Liver (tissue), 9 donors: ENCODE measurements around the gene CYBA. TPM values are rescaled to one million over a fixed set of nuclear protein-coding genes. Genes with fewer than 3 reads are reported as not detected.

Experiments
- DNase-seq: peaks from one replicate; pipeline ENCODE4 v3.0.0-alpha.2; 2017; ENCODE audit warnings: low spot score
- H3K27ac ChIP-seq, 2 donors: one replicate each; pipeline ENCODE4 v1.7.0; 2013; ENCODE audit warnings: inconsistent platforms in 2 of 2, low read length in 2 of 2, control low read depth in 1 of 2, low read depth in 1 of 2, mild to moderate bottlenecking in 1 of 2
- H3K27me3 ChIP-seq, 4 donors: one replicate each; pipeline versions ENCODE4 v1.6.1 to v1.7.0; 2013; ENCODE audit warnings: low read length in 3 of 4, inconsistent platforms in 1 of 4, mild to moderate bottlenecking in 1 of 4, moderate library complexity in 1 of 4; ENCODE audit not compliant: control insufficient read depth in 4 of 4, insufficient read depth in 4 of 4
- H3K36me3 ChIP-seq, 4 donors: one replicate each; pipeline versions ENCODE4 v1.6.1 to v1.7.0; 2013; ENCODE audit warnings: low read length in 3 of 4, mild to moderate bottlenecking in 3 of 4, low read depth in 1 of 4, moderate library complexity in 1 of 4; ENCODE audit not compliant: control insufficient read depth in 4 of 4, insufficient read depth in 3 of 4
- H3K4me1 ChIP-seq, 4 donors: one replicate each; pipeline versions ENCODE4 v1.6.1 to v1.7.0; 2013; ENCODE audit warnings: low read length in 3 of 4, mild to moderate bottlenecking in 3 of 4, moderate library complexity in 1 of 4; ENCODE audit not compliant: control insufficient read depth in 4 of 4, insufficient read depth in 4 of 4
- H3K4me3 ChIP-seq, 3 donors: one replicate each; pipeline versions ENCODE4 v1.6.1 to v1.7.0; 2013; ENCODE audit warnings: low read length in 3 of 3, control low read depth in 1 of 3, low read depth in 1 of 3, mild to moderate bottlenecking in 1 of 3
- H3K9ac ChIP-seq, 2 donors: one replicate each; pipeline ENCODE4 v1.7.0; 2013; ENCODE audit warnings: low read length in 2 of 2, mild to moderate bottlenecking in 2 of 2, moderate library complexity in 2 of 2, control low read depth in 1 of 2, low read depth in 1 of 2
- H3K9me3 ChIP-seq, 4 donors: one replicate each; pipeline versions ENCODE4 v1.6.1 to v1.7.0; 2013; ENCODE audit warnings: low read length in 3 of 4; ENCODE audit not compliant: control insufficient read depth in 4 of 4
- EGR1 ChIP-seq, 2 donors: IDR thresholded peaks; 2 replicates each; pipeline ENCODE4 v1.6.1; 2016 to 2018; ENCODE audit warnings: antibody characterized with exemption in 2 of 2, low read depth in 2 of 2
- FOXA2 ChIP-seq: IDR thresholded peaks from 2 replicates; pipeline ENCODE4 v1.6.1; 2016; ENCODE audit warnings: antibody characterized with exemption
- GABPA ChIP-seq, 2 donors: IDR thresholded peaks in 1 of 2; conservative IDR thresholded peaks in 1 of 2; 2 replicates each; pipeline ENCODE4 v1.6.1; 2016; ENCODE audit warnings: antibody characterized with exemption in 2 of 2, mild to moderate bottlenecking in 1 of 2, moderate library complexity in 1 of 2
- HNF4A ChIP-seq, 2 donors: conservative IDR thresholded peaks; 2 replicates each; pipeline ENCODE4 v1.6.1; 2016; ENCODE audit warnings: antibody characterized with exemption in 2 of 2, mild to moderate bottlenecking in 2 of 2
- JUND ChIP-seq, 2 donors: IDR thresholded peaks; 2 replicates each; pipeline ENCODE4 v1.6.1; 2016; ENCODE audit warnings: antibody characterized with exemption in 2 of 2
- NR2F2 ChIP-seq: IDR thresholded peaks from 2 replicates; pipeline ENCODE4 v1.6.1; 2016; ENCODE audit warnings: antibody characterized with exemption
- RAD21 ChIP-seq, 2 donors: IDR thresholded peaks; 2 replicates each; pipeline ENCODE4 v1.6.1; 2016; ENCODE audit warnings: antibody characterized with exemption in 2 of 2, mild to moderate bottlenecking in 2 of 2
- RXRA ChIP-seq, 2 donors: IDR thresholded peaks; 2 replicates each; pipeline ENCODE4 v1.6.1; 2017 to 2018; ENCODE audit warnings: antibody characterized with exemption in 2 of 2, mild to moderate bottlenecking in 1 of 2
- SP1 ChIP-seq: IDR thresholded peaks from 2 replicates; pipeline ENCODE4 v1.6.1; 2018; ENCODE audit warnings: antibody characterized with exemption, mild to moderate bottlenecking
- TAF1 ChIP-seq: conservative IDR thresholded peaks from 2 replicates; pipeline ENCODE4 v1.6.1; 2016; ENCODE audit warnings: antibody characterized with exemption, mild to moderate bottlenecking
- YY1 ChIP-seq: IDR thresholded peaks from 2 replicates; pipeline ENCODE4 v1.6.1; 2016; ENCODE audit warnings: antibody characterized with exemption, mild to moderate bottlenecking
- ZBTB33 ChIP-seq: IDR thresholded peaks from 2 replicates; pipeline ENCODE4 v1.6.1; 2016; ENCODE audit warnings: antibody characterized with exemption
- WGBS: extraction: QIAGEN DNeasy Blood & Tissue Kit; methylation state at CpG from one replicate; pipeline ENCODE4 v1.1.7; 2013; 5-methylcytosine and 5-hydroxymethylcytosine counted together
- polyA plus RNA-seq, 2 donors: library from polyadenylated mRNA; stranded (reverse) in 1 of 2; unstranded in 1 of 2; fragments of 200-250 nt in 1 of 2; fragments of >200 nt in 1 of 2; fragmentation: Nextera tagmentation in 1 of 2; extraction: Ambion mirVana in 1 of 2; gene quantifications; one replicate each; pipeline versions ENCODE4 v1.2.1 to v1.2.3, GENCODE V29; 2013 to 2015
- total RNA-seq, 2 donors: library from RNA; depleted of rRNA; stranded (reverse); fragments of >200 nt; gene quantifications; one replicate each; pipeline ENCODE4 v1.2.3, GENCODE V29; 2014
- TF ChIP-seq, protein P1 (sequence below): IDR thresholded peaks from 2 replicates; pipeline ENCODE4 v1.6.1; 2016; ENCODE audit warnings: antibody characterized with exemption
- TF ChIP-seq, protein P2 (sequence below): IDR thresholded peaks from 2 replicates; pipeline ENCODE4 v1.6.1; 2016; ENCODE audit warnings: antibody characterized with exemption, mild to moderate bottlenecking
- donor health status: healthy.
- donor health status: healthy.
- donor health status: healthy.
- donor health status: healthy.
- donor health status: healthy.

The CYBA gene
- total and polyA plus RNA-seq, 4 donors, result 39.0 to 217 (median 52.6) TPM

DNA sequence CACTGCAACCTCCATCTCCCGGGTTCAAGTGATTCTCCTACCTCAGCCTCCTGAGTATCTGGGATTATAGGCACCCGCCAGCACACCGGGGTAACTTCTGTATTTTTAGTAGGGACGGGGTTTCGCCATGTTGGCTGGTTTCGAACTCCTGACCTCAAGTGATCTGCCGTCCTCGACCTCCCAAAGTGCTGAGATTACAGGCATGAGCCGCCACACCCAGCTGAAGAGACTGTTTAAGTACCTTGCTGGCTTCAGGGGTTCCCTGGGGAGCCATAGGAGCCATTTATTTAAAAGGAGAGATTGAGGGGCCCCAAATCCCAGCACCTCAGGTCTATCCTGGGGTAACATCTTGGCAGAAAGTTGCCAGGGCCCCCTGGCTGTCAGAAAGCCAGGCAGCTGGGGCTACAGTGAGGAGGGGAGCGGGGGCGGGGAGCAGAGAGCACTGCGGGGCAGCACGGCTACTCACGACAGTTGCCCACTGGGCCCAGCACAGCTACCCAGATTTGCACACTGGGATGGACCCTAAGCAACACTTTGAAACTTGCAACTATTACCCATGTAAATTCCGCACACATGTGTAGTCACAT lies 33.8 kb upstream of the CYBA start:
- Histone ChIP-seq H3K9me3 (no peaks in the 10 kb centered on the region), H3K27me3 (no peaks in the 10 kb centered on the region), H3K4me1 (peaks cover 7 to 31% (median 21%) of the 10 kb centered on the region in 4 donors), H3K9ac (no peak overlapping the region), H3K27ac (no peak overlapping the region), H3K4me3 (no peak overlapping the region), H3K36me3 (no peaks in the 10 kb centered on the region)
- TF ChIP-seq GABPA (IDR thresholded peaks at IDR 0.05 in 1 of 2, conservative IDR thresholded peaks at IDR 0.05 in 1 of 2), result no peak
- no peak for TF ChIP-seq JUND (IDR thresholded peaks at IDR 0.05)
- no peak for TF ChIP-seq TAF1
- TF ChIP-seq FOXA2, result no peak
- TF ChIP-seq, protein P1, sequence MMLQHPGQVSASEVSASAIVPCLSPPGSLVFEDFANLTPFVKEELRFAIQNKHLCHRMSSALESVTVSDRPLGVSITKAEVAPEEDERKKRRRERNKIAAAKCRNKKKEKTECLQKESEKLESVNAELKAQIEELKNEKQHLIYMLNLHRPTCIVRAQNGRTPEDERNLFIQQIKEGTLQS, result no peak
- DNase-seq, result no peak
- 79% methylated on average over 15 of the region's 15 CpGs for WGBS

- H3K9me3 ChIP-seq, result no peaks in the 10 kb centered on the region
- H3K27me3 ChIP-seq, result no peaks in the 10 kb centered on the region
- no peaks in the 10 kb centered on the region for H3K36me3 ChIP-seq
- DNase-seq, result no peak
- H3K4me3 ChIP-seq, result no peak overlapping the region
- H3K4me1 ChIP-seq, result peaks cover 7 to 26% (median 13%) of the 10 kb centered on the region in 4 donors
- TF ChIP-seq RAD21 (IDR thresholded peaks at IDR 0.05), result no peak
- TF ChIP-seq HNF4A (conservative IDR thresholded peaks at IDR 0.05), result no peak
- no peak for TF ChIP-seq EGR1 (IDR thresholded peaks at IDR 0.05; ENCODE audit: low read depth in 2 of 2)
- no peak for TF ChIP-seq SP1
- no peak for TF ChIP-seq FOXA2
- TF ChIP-seq YY1, result no peak
- no peak for TF ChIP-seq GABPA (IDR thresholded peaks at IDR 0.05 in 1 of 2, conservative IDR thresholded peaks at IDR 0.05 in 1 of 2)
- no peak for TF ChIP-seq NR2F2
- no peak for TF ChIP-seq ZBTB33
- TF ChIP-seq, protein P1, result no peak
- TF ChIP-seq TAF1, result no peak
- no peak for TF ChIP-seq JUND (IDR thresholded peaks at IDR 0.05)
- no peak for TF ChIP-seq RXRA (IDR thresholded peaks at IDR 0.05)
- TF ChIP-seq, protein P2, sequence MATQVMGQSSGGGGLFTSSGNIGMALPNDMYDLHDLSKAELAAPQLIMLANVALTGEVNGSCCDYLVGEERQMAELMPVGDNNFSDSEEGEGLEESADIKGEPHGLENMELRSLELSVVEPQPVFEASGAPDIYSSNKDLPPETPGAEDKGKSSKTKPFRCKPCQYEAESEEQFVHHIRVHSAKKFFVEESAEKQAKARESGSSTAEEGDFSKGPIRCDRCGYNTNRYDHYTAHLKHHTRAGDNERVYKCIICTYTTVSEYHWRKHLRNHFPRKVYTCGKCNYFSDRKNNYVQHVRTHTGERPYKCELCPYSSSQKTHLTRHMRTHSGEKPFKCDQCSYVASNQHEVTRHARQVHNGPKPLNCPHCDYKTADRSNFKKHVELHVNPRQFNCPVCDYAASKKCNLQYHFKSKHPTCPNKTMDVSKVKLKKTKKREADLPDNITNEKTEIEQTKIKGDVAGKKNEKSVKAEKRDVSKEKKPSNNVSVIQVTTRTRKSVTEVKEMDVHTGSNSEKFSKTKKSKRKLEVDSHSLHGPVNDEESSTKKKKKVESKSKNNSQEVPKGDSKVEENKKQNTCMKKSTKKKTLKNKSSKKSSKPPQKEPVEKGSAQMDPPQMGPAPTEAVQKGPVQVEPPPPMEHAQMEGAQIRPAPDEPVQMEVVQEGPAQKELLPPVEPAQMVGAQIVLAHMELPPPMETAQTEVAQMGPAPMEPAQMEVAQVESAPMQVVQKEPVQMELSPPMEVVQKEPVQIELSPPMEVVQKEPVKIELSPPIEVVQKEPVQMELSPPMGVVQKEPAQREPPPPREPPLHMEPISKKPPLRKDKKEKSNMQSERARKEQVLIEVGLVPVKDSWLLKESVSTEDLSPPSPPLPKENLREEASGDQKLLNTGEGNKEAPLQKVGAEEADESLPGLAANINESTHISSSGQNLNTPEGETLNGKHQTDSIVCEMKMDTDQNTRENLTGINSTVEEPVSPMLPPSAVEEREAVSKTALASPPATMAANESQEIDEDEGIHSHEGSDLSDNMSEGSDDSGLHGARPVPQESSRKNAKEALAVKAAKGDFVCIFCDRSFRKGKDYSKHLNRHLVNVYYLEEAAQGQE, result no peak
- H3K9ac ChIP-seq, result no peak overlapping the region
- 56% methylated on average over 21 of the region's 21 CpGs for WGBS
- H3K27ac ChIP-seq, result no peak overlapping the region
These were observed 31.0 kb upstream of the CYBA start for GRCh38 chr16:88681709-88682451.
